DMS79 treated with DMSO at 0.1 percent for 48 hours (cell line): ENCODE results near the gene C6orf89.

Experiments used
- DNase-seq: peaks from one replicate; lab custom pipeline; 2025; lab: John Stamatoyannopoulos, UW

The C6orf89 gene

GRCh38 chr6:36852481-36853147, 33.1 kb upstream of the C6orf89 start:
- DNase-seq: no peak

GRCh38 chr6:36853325-36853724, 32.4 kb upstream of the C6orf89 start:
- no peak for DNase-seq

- DNase-seq: no peak
These were observed 30.0 kb upstream of the C6orf89 start for GRCh38 chr6:36855750-36856149.

- DNase-seq: peak; percentile 90
These were observed 29.5 kb upstream of the C6orf89 start for GRCh38 chr6:36856277-36856676.

- no peak for DNase-seq
These were observed 28.4 kb upstream of the C6orf89 start for GRCh38 chr6:36857325-36857724.

GRCh38 chr6:36858407-36858981, 27.3 kb upstream of the C6orf89 start:
- DNase-seq: no peak

GRCh38 chr6:36860126-36860525, 25.6 kb upstream of the C6orf89 start:
- no peak for DNase-seq

GRCh38 chr6:36862164-36862847, 23.4 kb upstream of the C6orf89 start:
- no peak for DNase-seq

- DNase-seq: no peak
These were observed 22.8 kb upstream of the C6orf89 start for GRCh38 chr6:36862848-36863382.

- no peak for DNase-seq
These were observed 21.8 kb upstream of the C6orf89 start for GRCh38 chr6:36863670-36864540.

GRCh38 chr6:36865835-36866234, 19.9 kb upstream of the C6orf89 start:
- no peak for DNase-seq

- DNase-seq: no peak
These were observed 18.1 kb upstream of the C6orf89 start for GRCh38 chr6:36867471-36868224.

GRCh38 chr6:36871686-36872085, 14.1 kb upstream of the C6orf89 start:
- no peak for DNase-seq

- DNase-seq: no peak
These were observed 12.6 kb upstream of the C6orf89 start for GRCh38 chr6:36873115-36873514.

- peak; percentile 65 for DNase-seq
These were observed 11.9 kb upstream of the C6orf89 start for GRCh38 chr6:36873612-36874442.

GRCh38 chr6:36874443-36875249, 11.1 kb upstream of the C6orf89 start, which contains the start of gene PPIL1:
Gene PPIL1 (minus strand): TSS chr6:36874803. CDS start chr6:36874772, 31 bp downstream.
- peak; percentile 98 for DNase-seq

- no peak for DNase-seq
These were observed 10.5 kb upstream of the C6orf89 start for GRCh38 chr6:36875250-36875633.

GRCh38 chr6:36884610-36885009, 1.1 kb upstream of the C6orf89 start:
- no peak for DNase-seq

- no peak for DNase-seq
These were observed 1.3 kb downstream of the C6orf89 start for GRCh38 chr6:36886950-36887618.
